Erythroblast (primary cell): ENCODE measurements around the gene ALPL.

ENCODE experiments used
- GATA1 ChIP-seq: IDR thresholded peaks from 2 replicates; pipeline ENCODE4 v1.6.1; 2011; ENCODE audit warnings: low read depth, mild to moderate bottlenecking, control low read depth, low read length, moderate library complexity
- POLR2A ChIP-seq: IDR thresholded peaks from 2 replicates; pipeline ENCODE4 v1.6.1; 2011; ENCODE audit warnings: mild to moderate bottlenecking, low read length

DNA sequence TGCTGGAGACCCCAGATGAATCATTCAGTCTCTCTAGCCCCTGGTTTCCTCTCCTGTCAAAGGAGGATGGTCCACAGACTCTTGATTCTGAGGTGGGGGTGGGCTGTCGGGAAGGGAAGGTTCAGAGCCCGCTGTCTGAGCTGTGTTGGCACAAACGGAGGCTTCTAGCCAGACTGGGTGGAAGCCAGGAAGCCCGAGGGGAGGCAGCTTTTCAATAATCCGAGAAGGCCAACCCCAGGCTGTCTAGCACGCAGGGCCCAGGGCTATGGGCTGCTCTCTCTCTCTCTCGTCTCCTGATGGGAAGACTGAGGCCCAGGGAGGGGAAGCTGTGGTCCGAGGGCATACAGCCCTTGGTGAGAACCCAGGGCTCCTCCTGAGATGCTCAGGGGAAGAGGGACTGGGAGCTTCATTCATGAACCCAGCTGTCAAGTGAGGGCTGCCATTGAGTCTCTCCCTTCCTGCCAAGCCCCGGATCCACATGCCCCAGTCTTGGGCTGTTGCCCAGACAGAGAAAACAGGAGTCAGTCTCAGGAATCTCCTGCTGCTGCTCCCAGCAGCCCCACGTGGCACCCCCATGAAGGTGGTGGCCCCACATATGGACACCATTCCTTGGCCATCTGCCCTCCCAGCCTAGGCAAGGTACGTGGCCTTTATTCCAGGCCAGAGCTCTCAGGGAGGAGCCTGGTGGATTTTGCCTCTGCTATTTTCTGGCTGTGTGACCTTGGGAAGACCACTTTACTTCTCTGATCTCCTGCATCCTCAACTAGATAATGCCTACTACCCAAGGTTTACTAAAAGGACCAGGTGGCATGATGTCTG lies 115.6 kb downstream of the ALPL start:
- TF ChIP-seq POLR2A = no peak
- no peak for TF ChIP-seq GATA1
